KOPT-K1 (cell line): ENCODE results near the gene PDE11A.

Experiments used
- H3K27ac ChIP-seq: fragments of 200-600 bp; sonication (generic); 2 replicates; pipeline ENCODE4 v1.5.1; 2016; ENCODE audit warnings: antibody characterized with exemption, mild to moderate bottlenecking, low read depth, low read length; ENCODE audit not compliant: poor library complexity, severe bottlenecking
- H3K36me3 ChIP-seq: fragments of 200-600 bp; sonication (generic); 2 replicates; pipeline ENCODE4 v1.5.1; 2017; ENCODE audit warnings: antibody characterized with exemption, mild to moderate bottlenecking, low read length, moderate library complexity; ENCODE audit not compliant: insufficient read depth
- H3K9me3 ChIP-seq: fragments of 200-600 bp; sonication (generic); 2 replicates; pipeline ENCODE4 v1.5.1; 2017; ENCODE audit warnings: antibody characterized with exemption, low read length, mild to moderate bottlenecking; ENCODE audit not compliant: insufficient read depth, poor library complexity, severe bottlenecking

Gene PDE11A

GRCh38 chr2:177727577-177728398, 344.8 kb downstream of the PDE11A start:
- no peaks in the 10 kb centered on the region for H3K9me3 ChIP-seq
- H3K27ac ChIP-seq = no peak overlapping the region
- no peaks in the 10 kb centered on the region for H3K36me3 ChIP-seq

GRCh38 chr2:177726931-177727348, 345.6 kb downstream of the PDE11A start:
- Histone ChIP-seq H3K27ac (no peak overlapping the region), H3K9me3 (no peaks in the 10 kb centered on the region), H3K36me3 (no peaks in the 10 kb centered on the region)

- H3K9me3 ChIP-seq = no peaks in the 10 kb centered on the region
- no peak overlapping the region for H3K27ac ChIP-seq
- no peaks in the 10 kb centered on the region for H3K36me3 ChIP-seq
These were observed 347.9 kb downstream of the PDE11A start for GRCh38 chr2:177724398-177725287.

- Histone ChIP-seq H3K9me3 (no peaks in the 10 kb centered on the region), H3K36me3 (no peaks in the 10 kb centered on the region), H3K27ac (no peak overlapping the region)
These were observed 349.3 kb downstream of the PDE11A start for GRCh38 chr2:177723235-177723634.

- Histone ChIP-seq H3K27ac (no peak overlapping the region), H3K36me3 (no peaks in the 10 kb centered on the region), H3K9me3 (no peaks in the 10 kb centered on the region)
These were observed 350.6 kb downstream of the PDE11A start for GRCh38 chr2:177721818-177722567.

- no peaks in the 10 kb centered on the region for H3K36me3 ChIP-seq
- H3K9me3 ChIP-seq = no peaks in the 10 kb centered on the region
- H3K27ac ChIP-seq = no peak overlapping the region
These were observed 351.5 kb downstream of the PDE11A start for GRCh38 chr2:177721087-177721486.

GRCh38 chr2:177717831-177718618, 354.6 kb downstream of the PDE11A start:
- no peaks in the 10 kb centered on the region for H3K36me3 ChIP-seq
- H3K9me3 ChIP-seq = no peaks in the 10 kb centered on the region
- H3K27ac ChIP-seq = no peak overlapping the region

GRCh38 chr2:177716484-177716883, 356.1 kb downstream of the PDE11A start:
- no peaks in the 10 kb centered on the region for H3K9me3 ChIP-seq
- H3K36me3 ChIP-seq = no peaks in the 10 kb centered on the region
- no peak overlapping the region for H3K27ac ChIP-seq

- Histone ChIP-seq H3K36me3 (no peaks in the 10 kb centered on the region), H3K9me3 (no peaks in the 10 kb centered on the region), H3K27ac (no peak overlapping the region)
These were observed 356.8 kb downstream of the PDE11A start for GRCh38 chr2:177715771-177716170.

GRCh38 chr2:177714704-177715103, 357.9 kb downstream of the PDE11A start:
- Histone ChIP-seq H3K36me3 (no peaks in the 10 kb centered on the region), H3K27ac (no peak overlapping the region)

GRCh38 chr2:177712462-177712861, 360.1 kb downstream of the PDE11A start:
- Histone ChIP-seq H3K9me3 (no peaks in the 10 kb centered on the region), H3K36me3 (no peaks in the 10 kb centered on the region), H3K27ac (no peak overlapping the region)

More at GRCh38 chr2:177714704-177715103, 357.9 kb downstream of the PDE11A start:
- H3K9me3 ChIP-seq = no peaks in the 10 kb centered on the region

- Histone ChIP-seq H3K36me3 (no peaks in the 10 kb centered on the region), H3K9me3 (no peaks in the 10 kb centered on the region), H3K27ac (no peak overlapping the region)
These were observed 360.9 kb downstream of the PDE11A start for GRCh38 chr2:177711483-177712265.

GRCh38 chr2:177710889-177711288, 361.7 kb downstream of the PDE11A start:
- H3K27ac ChIP-seq = no peak overlapping the region
- no peaks in the 10 kb centered on the region for H3K9me3 ChIP-seq
- no peaks in the 10 kb centered on the region for H3K36me3 ChIP-seq

GRCh38 chr2:177709986-177710401, 362.6 kb downstream of the PDE11A start:
- Histone ChIP-seq H3K9me3 (no peaks in the 10 kb centered on the region), H3K36me3 (no peaks in the 10 kb centered on the region), H3K27ac (no peak overlapping the region)
